ENCODE measurements around the gene ATG12. TPM values are rescaled to one million over a fixed set of nuclear protein-coding genes. Genes with fewer than 3 reads are reported as not detected.

Gene ATG12
- total and polyA plus RNA-seq, 2 of the 13 experiments (the other 11 are each of a cell fraction or from before 2014, with no cell fraction given), result 46.4 to 58.1 TPM

DNA sequence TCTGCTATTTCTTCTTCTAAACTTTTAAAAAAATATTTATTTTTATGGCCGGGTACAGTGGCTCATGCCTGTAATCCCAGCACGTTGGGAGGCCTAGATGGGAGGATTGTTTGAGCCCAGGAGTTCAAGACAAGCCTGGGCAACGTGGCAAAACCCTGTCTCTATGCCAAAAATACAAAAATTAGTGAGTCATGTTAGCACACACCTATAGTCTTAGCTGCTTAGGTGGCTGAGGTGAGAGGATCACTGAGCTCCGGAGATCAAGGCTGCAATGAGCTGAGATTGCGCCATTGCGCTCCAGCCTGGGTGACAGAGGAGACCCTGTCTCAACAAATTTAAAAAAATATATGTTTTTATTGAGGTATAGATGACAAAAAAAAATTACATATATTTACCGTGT, 5.9 kb upstream of the ATG12 start (continued):
- TF ChIP-seq, protein P1, sequence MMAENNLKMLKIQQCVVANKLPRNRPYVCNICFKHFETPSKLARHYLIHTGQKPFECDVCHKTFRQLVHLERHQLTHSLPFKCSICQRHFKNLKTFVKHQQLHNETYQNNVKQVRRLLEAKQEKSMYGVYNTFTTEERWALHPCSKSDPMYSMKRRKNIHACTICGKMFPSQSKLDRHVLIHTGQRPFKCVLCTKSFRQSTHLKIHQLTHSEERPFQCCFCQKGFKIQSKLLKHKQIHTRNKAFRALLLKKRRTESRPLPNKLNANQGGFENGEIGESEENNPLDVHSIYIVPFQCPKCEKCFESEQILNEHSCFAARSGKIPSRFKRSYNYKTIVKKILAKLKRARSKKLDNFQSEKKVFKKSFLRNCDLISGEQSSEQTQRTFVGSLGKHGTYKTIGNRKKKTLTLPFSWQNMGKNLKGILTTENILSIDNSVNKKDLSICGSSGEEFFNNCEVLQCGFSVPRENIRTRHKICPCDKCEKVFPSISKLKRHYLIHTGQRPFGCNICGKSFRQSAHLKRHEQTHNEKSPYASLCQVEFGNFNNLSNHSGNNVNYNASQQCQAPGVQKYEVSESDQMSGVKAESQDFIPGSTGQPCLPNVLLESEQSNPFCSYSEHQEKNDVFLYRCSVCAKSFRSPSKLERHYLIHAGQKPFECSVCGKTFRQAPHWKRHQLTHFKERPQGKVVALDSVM (CRISPR knock-in tag; IDR thresholded peaks at IDR 0.05), result 0 out of 2 replicates have a peak, but pooled peaks have one; percentile 24
- TF ChIP-seq CEBPB (IDR thresholded peaks at IDR 0.05; ENCODE audit: borderline replicate concordance, low read depth, low read length) (peak; percentile 17; the same call in 1 of the 2 replicates), FOSL2 (CRISPR knock-in tag; IDR thresholded peaks at IDR 0.05) (peak; percentile 65)

GRCh38 chr5:115844321-115844817, 3.0 kb upstream of the ATG12 start:
- H3K36me3 ChIP-seq (replicated peaks in 1 of 2; ENCODE audit: control insufficient read depth in 1 of 2, insufficient read depth in 2 of 2, low read length in 2 of 2), result no peaks in the 10 kb centered on the region
- ChIA-PET POLR2A (no interaction called here), CTCF (ENCODE audit: low intra/inter-chr PET ratio, low total read pairs) (no interaction called here)
- peaks cover under 1% of the 10 kb centered on the region for H4K20me1 ChIP-seq (ENCODE audit: insufficient read depth, low read length)
- DNase-seq (ENCODE audit: low spot score) (peak; percentile 86), ATAC-seq (peak; percentile 7; the same call in 1 of the 3 replicates), FAIRE-seq (peak; percentile 43)
- 16% methylated on average over 7 of the region's 7 CpGs for WGBS (ENCODE audit: low lambda C conversion rate)
- no peaks in the 10 kb centered on the region for H3K9me3 ChIP-seq (ENCODE audit: low read length)
- in situ Hi-C loops (cut with HindIII; ENCODE audit: extremely low pct_ligation_motif_present, low pct_unique_long_range_greater_than_20kb) (loop anchor here (25.0 kb wide), 1 partner anchor 218 kb away; no protein-coding TSS in a partner anchor), intact Hi-C loops (cut with micrococcal nuclease; ENCODE audit: unreplicated experiment) (loop anchor here (5.0 kb wide), 2 partner anchors 243 to 302 kb away; partner anchors contain the start of genes COMMD10 and FEM1C)
- no peak overlapping the region for H2AFZ ChIP-seq (ENCODE audit: low read length)
- H3K27ac ChIP-seq (ENCODE audit: extremely low read length, insufficient read depth, low read length), result peak overlapping the region; percentile 60
- peak overlapping the region; percentile 18 to 98 (median 91) for H3K4me3 ChIP-seq (replicated peaks in 1 of 3; ENCODE audit: insufficient read depth in 1 of 3, low read depth in 2 of 3, low read length in 3 of 3)
- peak overlapping the region; percentile 77 for H3K4me2 ChIP-seq (ENCODE audit: low read depth, low read length)
- H3K27me3 ChIP-seq (ENCODE audit: control insufficient read depth in 1 of 2, insufficient read depth in 2 of 2, low read length in 2 of 2), result no peaks in the 10 kb centered on the region; a peak in 1 of 5 replicates
- BruUV-seq (replicated peaks), result no TSS peak
- peaks cover 61% of the 10 kb centered on the region for H3K4me1 ChIP-seq (ENCODE audit: insufficient read depth, low read length)
- H3K79me2 ChIP-seq (ENCODE audit: insufficient read depth, low read length), result peaks cover 91% of the 10 kb centered on the region
- peak overlapping the region; percentile 94 for H3K9ac ChIP-seq (ENCODE audit: insufficient read depth, low read depth, low read length)
- TF ChIP-seq MXI1 (IDR thresholded peaks at IDR 0.05; ENCODE audit: borderline replicate concordance, low read depth, low read length), result peak; percentile 29; the same call in 1 of the 3 replicates
- TF ChIP-seq, protein P2, sequence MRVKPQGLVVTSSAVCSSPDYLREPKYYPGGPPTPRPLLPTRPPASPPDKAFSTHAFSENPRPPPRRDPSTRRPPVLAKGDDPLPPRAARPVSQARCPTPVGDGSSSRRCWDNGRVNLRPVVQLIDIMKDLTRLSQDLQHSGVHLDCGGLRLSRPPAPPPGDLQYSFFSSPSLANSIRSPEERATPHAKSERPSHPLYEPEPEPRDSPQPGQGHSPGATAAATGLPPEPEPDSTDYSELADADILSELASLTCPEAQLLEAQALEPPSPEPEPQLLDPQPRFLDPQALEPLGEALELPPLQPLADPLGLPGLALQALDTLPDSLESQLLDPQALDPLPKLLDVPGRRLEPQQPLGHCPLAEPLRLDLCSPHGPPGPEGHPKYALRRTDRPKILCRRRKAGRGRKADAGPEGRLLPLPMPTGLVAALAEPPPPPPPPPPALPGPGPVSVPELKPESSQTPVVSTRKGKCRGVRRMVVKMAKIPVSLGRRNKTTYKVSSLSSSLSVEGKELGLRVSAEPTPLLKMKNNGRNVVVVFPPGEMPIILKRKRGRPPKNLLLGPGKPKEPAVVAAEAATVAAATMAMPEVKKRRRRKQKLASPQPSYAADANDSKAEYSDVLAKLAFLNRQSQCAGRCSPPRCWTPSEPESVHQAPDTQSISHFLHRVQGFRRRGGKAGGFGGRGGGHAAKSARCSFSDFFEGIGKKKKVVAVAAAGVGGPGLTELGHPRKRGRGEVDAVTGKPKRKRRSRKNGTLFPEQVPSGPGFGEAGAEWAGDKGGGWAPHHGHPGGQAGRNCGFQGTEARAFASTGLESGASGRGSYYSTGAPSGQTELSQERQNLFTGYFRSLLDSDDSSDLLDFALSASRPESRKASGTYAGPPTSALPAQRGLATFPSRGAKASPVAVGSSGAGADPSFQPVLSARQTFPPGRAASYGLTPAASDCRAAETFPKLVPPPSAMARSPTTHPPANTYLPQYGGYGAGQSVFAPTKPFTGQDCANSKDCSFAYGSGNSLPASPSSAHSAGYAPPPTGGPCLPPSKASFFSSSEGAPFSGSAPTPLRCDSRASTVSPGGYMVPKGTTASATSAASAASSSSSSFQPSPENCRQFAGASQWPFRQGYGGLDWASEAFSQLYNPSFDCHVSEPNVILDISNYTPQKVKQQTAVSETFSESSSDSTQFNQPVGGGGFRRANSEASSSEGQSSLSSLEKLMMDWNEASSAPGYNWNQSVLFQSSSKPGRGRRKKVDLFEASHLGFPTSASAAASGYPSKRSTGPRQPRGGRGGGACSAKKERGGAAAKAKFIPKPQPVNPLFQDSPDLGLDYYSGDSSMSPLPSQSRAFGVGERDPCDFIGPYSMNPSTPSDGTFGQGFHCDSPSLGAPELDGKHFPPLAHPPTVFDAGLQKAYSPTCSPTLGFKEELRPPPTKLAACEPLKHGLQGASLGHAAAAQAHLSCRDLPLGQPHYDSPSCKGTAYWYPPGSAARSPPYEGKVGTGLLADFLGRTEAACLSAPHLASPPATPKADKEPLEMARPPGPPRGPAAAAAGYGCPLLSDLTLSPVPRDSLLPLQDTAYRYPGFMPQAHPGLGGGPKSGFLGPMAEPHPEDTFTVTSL (CRISPR knock-in tag; IDR thresholded peaks at IDR 0.05; ENCODE audit: borderline replicate concordance), result no peak
- no peak for TF ChIP-seq ZFP91 (CRISPR knock-in tag; IDR thresholded peaks at IDR 0.05; ENCODE audit: borderline replicate concordance)
- no peak for TF ChIP-seq ZNF251 (CRISPR knock-in tag; IDR thresholded peaks at IDR 0.05)
- TF ChIP-seq EP300 (IDR thresholded peaks at IDR 0.05; ENCODE audit: low read depth in 2 of 2, low read length in 2 of 2), result peak in 1 of 2 experiments; percentile 43; a peak in 1 of 4 replicates
- peak; percentile 22; the same call in 1 of the 2 replicates for TF ChIP-seq EP300 (CRISPR knock-in tag; IDR thresholded peaks at IDR 0.05; ENCODE audit: borderline replicate concordance)
- no peak for TF ChIP-seq ZNF460 (CRISPR knock-in tag; IDR thresholded peaks at IDR 0.05; ENCODE audit: borderline replicate concordance)
- TF ChIP-seq NCOA2 (CRISPR knock-in tag; IDR thresholded peaks at IDR 0.05), result no peak

Measured in HepG2 (cell line).